HG03064 (cell line): ENCODE data around the gene CYFIP1.

Experiments used
- ATAC-seq: cut with Tn5 transposase; IDR thresholded peaks from one replicate; pipeline ENCODE4 v1.9.1; 2021; ENCODE audit warnings: low read depth; ENCODE audit not compliant: unreplicated experiment

The CYFIP1 gene

DNA sequence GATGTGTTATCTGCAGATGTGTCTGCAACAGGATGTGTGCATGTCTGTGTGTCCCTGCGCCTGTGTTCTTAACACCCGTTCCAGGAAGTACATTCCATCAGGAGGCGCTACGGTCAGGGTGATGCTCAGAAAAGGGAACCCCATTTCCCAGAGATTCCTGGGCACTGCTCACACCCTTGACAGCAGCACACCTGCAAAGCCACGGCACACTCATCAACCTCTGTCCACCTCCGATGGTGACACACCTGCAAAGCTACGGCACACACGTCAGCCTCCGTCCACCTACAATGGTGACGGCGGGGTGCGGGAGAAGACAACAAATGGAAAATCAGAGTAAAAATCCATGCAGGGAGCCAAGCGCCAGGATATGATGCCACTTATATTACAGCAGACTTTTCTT is 86.3 kb downstream of the CYFIP1 start:
- ATAC-seq: no peak

DNA sequence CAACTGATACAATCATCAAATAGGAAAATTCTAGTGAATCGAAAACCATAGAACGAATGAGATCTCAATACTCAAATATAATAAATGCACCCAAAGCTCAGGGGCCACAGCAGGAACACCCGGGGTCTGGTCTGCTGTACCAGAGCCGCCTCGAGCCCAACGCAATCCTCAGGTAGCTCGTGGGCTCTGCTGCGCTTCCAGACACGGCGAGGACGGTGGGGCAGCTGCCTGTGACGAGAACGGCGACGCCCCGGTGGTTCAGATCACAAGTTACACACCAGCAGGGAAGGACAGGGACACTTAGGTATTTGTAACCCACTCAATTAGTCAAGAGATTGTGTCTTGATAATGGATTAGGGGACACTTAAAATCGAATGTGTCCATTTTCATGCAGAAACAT is 87.1 kb downstream of the CYFIP1 start:
- no peak for ATAC-seq

DNA sequence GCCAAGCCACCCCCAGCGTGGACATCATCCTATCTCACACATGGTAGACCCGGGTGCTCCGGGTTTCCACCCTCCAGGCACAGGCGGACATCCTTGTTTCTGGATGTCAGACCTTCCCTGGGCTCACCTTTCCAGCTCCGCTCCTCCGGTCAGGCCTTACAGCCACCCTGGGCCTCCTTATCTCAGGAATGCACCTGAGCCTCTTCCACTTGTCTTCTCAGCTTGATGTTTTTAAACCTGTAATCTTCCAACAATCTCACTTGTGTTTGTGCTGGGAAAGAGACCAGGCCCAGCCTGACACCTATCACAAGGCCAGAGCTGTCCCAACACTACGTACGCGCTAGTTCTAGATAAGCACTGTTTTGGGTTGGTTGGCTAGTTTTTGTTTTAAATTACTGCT is 87.8 kb downstream of the CYFIP1 start:
- no peak for ATAC-seq

DNA sequence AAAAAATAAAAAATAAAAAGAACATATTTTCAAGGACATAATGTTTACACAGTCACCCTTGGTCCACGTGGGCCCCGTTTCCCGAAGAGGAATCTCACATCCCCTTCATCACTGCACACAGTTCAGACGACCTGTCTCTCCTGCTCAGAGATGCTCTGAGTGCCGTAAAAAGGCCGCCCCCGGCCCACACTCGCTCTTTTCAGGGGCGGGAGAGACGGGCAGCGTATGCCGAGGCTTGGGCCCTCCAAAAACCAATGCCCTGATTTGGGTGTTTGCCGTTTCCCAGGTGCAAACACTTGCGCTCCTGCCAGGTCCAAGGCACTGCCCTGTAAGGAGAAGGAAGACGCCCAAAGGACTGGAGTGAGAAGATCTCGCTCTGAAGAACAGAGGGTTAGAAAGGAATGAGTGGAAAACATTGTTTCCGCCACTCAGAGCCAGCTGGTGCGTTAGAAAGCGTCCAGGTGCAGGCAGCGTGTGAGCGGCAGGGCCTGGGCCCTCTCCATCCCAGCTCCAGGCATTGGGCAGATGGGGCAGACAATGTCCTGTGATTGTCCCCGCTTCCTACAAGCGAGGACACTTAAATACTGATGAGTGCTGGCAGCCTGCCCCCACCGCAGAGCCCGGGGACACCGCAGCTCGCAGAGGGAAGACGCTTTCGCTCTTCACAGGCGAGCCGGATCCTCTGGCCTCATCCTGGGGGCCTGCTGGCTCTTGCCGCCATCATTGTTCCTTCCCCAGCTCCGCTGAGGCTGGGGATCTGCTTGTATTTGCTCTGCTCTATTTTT is 88.5 kb downstream of the CYFIP1 start:
- ATAC-seq: no peak

DNA sequence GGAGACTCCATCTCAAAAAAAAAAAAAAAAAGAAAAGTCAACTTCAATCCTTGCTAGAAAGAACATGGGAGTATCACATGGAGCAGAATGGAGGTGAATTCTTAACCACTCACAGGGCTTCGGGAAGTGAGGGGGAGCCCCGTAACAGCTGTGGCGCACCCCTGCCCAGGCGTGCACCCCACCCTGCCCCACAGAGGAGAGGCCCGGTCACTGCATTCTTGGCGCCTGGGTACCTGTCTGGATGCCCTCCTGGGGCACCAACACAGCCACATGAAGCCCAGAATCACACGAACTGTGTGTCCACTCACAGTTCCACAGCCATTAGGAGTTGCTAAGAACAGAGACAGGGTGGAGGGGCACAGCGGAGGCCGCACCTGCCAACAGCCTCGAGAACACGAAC is 89.9 kb downstream of the CYFIP1 start:
- ATAC-seq: no peak

DNA sequence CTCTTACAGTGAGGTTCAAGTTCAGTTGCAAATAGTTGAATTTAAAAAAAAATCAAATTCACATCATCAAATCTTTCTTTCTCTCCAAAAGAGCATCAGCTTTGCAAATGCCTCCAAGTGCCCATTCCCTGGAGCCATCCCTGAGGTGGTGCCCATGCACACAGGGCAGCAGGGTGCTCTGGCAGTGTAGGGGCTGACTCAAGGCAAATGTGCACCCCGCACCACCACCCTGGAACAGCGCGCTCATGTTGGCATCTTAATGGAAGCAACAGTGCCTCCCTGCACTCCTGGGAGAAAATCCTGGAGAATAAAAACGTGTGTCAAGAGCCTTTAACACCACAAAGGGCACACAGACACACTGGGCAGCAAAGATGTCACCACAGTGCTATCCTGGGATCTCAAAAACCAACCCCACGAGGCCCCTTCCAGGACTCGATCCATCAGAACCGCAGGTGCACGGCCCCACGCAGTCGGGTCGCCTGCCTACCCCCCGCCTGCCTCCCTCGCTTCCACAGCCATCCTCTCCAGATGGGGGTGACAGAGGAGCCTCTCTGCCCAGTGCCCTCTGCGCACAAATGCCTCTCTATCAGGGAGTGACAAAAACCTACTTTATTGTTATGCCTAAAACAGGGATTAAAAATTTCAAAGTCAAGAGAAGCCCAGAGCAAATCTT is 90.9 kb downstream of the CYFIP1 start:
- ATAC-seq: no peak

DNA sequence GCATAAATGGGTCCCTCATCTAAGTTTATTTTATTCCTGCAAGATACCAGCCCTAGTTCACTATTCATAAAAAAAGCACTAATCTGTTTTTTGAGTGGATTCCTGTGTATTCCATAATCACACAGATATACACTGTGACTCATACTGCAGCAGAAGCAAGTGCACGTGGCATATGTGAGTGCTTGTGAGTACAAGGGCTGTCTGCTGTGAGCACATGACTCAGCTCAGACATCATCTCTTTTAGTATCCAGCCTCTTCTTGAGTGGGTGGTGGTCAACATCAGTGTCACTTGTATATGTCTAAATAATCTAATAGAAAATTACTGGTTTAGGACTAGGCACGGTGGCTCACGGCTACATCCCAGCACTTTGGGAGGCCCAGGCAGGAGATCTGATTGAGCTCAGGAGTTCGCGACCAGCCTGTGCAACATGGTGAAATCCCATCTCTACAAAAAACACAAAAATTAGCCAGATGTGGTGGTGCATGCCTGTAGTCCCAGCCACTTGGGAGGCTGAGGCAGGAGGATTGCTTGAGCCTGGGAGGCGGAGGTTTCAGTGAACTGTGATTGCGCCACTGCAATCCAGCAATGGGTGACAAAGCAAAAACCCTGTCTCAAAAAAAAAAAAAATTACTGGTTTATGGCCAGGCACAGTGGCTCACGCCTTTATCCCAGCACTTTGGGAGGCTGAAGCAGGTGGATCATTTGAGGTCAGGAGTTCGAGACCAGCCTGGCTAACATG is 91.9 kb downstream of the CYFIP1 start:
- ATAC-seq: no peak

DNA sequence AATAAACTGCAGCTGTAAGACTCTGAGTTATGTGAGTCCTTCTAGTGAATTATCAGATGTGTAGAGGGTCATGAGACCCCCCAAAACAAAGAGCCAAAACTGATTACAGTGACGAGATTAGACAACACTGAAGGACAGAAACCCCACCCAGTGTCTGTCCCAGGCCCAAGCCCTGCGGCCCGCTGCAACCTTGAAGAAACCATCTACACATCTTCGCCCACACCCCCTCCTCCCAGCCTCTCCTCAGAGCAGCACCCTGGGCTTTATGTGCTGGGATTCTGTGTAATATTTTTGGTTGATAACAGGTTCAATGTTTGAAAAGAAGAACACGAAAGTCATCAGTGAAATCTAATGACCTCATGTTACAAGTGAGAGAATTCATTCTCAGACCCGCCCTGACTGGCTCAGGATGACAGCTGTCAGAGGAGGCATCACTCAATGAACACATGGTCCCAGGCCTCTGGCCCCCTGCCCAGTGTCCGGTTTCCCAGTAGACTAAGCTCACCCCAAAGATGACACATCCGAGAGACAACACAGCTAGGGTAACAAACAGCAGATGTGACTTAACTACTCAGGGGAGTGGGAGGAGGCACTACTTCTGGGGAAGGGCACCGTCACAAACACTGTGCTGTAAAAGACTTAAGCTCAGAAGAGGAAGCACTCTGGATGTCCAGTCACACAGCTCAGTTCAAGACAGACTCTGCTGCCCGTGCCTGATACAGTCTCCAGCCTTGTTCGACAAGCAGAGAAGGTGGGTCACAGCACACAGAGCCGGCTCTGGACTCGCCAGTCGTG is 92.8 kb downstream of the CYFIP1 start:
- no peak for ATAC-seq

DNA sequence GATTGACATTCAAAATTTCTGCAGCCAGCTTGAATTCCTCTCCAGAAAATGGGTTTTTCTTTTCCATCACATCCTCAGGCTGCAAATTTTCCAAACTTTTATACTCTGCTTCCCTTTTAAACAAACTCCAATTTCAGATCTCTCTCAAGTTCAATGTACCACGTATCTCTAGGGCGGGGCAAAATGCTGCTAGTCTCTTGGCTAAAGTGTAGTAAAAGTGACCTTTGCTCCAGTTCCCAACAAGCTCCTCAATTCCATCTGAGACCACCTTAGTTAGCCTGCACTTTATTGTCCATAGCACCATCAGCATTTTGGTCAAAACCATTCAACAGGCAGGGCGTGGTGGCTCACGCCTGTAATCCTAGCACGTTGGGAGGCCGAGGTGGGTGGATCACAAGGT is 95.0 kb downstream of the CYFIP1 start:
- no peak for ATAC-seq

DNA sequence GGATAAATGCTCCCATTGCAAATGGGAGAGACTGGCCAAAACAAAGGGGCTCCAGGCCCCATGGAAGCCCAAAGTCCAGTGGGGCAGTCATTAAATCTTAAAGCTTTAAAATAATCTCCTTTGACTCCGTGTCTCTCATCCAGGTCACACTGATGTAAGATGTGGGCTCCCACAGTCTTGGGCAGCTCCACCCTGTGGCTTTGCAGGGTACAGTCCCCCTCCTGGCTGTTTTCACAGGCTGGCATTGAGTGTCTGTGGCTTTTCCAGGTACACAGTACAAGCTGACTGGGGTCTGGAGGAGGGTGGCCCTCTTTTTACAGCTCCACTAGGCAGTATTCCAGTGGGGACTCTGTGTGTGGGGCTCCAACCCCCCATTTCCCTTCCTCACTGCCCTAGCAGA is 95.8 kb downstream of the CYFIP1 start:
- no peak for ATAC-seq

DNA sequence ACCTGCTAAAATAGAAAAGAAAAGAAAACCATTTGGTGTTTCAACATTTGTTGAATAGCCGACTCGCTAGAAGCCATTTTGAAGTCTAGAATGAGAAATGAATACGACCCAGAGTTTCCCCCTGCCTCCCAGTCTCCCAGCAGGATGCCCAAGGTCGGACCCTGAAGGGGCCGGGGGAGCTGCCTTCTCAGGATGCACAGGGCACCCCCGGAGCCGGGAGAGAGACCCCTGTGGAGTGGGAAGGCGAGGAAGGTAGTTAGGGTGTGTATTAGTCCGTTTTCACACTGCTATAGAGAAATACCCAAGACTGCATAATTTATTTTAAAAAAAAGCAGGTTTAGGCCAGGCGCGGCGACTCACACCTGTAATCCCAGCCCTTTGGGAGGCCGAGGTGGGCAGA is 97.0 kb downstream of the CYFIP1 start:
- ATAC-seq: no peak

DNA sequence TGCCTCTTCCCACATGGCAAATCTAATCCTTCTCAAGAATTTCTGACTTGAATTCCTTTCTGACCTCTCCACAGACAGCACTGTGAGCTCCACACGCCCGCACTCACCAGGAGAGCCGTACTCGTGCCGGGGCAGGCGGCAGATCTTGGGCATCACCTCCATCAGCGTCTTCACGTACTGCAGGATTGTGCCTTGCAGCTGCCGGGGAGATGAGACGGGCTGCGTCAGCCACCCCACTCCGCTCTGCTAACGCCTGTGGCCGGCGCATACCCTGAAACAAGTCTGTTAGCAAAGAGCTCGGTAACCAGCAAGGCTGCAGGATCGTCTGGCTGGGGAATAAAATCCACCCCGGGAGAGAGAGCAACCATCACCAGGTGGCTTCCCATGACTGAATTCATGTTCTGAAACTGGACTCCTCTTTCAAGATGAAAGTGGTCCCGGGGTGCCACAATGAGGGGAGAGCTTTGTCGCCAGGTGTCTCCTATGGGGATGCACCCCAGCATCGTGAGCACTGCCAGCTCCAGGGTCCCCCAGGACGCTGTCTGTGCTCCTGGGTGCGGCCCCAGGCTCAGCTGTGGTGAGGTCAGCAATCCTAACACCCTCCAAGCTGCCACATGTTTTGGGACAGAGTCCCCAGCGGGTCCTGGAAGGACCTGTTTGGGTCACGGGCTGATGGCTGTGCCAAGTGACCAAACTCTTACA is 98.3 kb downstream of the CYFIP1 start:
- no peak for ATAC-seq

DNA sequence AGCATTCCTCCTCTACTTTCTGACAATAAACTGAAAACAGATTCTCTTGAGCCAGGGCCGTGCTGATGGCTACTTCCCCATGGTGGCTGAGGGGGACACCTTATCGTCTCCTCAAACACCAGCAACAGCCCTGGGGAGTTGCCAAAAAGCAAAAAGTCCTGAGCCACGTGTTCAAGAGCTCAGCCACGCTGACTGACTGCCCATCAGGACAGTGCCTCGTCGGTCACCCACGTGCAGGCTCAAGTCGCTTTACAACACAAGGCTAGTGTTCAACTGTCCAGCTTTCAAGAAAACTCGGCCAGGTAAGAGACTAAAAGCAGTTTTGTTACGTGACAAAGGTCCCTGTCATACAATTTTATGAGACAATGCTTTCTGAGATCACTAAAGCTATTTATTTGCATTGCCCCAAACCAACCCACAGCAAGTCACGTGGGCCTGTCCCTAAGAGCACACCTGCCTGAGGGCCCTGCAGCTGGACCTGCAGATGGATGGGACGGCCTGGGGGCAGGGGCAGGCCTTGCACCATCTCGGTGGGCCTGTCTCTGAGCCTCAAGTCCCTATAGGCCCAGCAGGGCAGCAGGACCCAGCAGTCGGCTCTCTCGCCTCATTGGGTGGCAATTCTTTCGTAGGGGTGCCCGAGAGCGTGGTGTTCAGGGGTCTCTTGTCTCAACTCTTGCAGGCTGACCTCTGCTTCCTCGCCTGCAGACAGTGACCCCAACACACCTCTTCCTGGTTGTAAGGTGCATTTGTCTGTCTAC is 99.0 kb downstream of the CYFIP1 start:
- no peak for ATAC-seq

DNA sequence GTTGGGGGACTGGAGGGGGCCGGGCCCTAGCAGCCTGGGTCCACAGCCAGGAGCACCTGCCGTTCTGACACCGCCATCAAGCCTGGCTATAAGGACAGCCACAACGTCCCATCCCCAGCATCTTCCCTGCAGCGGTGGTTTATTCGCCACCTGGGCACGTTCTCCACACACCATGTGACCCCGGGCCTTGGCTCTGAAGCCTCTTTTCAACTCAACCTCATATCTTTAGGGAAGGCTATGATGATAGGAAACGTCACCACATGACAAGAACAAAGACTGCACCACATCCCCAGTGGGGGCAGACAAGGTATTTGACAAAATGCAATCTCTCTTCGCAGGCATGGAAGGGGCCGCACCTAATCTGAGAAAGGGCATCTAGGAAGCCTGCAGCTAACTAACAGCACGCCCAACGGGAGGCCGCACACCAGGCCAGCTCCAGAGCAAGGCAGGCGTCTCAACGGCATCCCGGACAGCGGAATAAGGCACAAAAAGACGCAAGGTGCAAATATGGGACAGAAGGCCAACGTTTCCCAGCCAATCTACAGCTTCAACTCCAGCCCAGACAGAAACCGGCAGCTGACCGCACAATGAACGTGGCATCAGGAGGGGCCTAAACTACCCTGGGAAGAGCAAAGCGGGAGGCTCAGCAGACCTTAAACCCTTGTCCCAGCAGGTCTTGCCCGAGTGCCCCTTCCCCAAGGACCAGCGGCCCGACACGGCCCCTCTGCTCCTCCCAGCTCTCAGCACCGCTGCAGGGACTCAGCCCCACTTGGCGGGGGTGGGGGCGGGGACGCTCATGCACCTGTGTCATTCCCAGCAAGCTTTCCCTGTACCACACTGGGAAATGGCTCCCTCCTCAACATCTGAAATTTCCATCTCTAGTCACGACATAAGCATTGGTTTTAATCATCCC is 99.8 kb downstream of the CYFIP1 start:
- no peak for ATAC-seq

DNA sequence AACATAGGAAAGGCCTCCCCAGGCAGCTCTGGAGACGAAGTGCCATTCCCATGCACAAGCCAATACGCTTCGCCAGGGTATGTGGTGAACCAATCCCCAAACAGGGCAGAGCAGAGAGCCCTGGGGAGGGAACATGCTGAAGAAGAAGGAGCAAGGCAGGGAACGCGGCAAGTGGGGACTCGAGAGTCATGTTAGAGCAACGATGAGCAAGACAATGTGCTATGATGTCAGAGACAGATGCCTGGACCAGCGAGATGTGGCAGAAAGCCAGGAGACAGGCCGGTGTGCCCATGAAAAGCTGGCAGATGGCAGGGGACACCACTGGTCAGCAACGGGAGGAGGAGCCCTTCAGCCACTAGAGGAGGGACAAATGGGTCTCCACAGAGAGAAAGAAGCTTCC is 102.1 kb downstream of the CYFIP1 start:
- ATAC-seq: no peak

DNA sequence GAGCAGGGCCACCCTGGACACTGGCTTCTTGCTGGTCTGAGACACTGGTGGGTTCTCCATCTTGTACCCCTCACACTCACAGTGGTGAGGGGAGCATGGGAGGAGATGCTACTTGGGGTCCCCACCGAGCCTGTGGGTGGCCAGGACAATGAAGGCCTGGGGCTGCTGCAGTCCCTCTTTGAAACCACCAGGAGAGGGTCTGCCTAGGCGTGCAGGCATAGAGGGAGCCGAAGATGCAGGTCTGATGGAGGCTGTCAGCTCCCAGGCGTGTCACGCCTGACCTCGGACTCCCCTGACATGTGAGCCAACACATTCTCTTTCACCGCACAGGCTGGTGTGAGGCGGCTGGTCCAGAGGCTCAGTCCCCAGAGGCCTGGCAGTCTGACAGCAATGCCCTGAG is 102.6 kb downstream of the CYFIP1 start:
- no peak for ATAC-seq

DNA sequence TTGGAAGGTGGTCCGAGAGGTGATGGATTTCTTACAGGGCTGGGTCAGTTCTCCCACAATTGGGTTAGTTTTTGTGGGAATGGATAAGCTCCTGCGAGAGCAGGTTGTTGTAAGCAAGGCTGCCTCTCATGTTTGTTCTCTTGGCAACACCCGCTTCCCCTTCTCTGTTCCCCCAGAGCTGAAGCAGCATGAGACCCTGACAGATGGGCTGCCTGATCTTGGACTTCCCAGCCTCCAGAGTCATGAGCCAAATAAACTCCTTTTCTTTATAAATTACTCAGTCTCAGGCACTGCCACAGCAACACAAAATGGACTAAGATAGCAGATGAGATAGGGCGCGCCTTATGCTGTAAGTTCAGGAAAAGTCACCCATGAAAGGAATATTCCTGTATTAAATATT is 103.1 kb downstream of the CYFIP1 start:
- no peak for ATAC-seq

DNA sequence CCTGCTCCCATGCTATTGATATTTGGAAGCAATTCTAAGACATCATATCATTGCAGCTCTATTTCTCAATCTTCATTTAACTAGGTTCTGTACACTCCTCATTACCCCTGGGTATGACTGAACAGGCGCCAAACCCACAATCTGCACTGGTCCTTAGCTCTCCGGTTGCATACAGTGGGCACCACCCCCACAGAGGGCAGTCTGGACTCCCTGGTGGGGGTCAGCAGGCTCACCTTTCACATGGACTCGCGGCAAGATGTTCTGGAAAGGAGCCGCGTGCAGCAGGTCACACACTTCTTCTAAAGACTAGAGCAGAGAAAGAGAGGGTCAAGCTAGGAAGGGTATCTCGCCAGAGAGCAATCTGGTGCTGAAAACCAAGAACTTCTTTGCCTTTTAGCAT is 105.2 kb downstream of the CYFIP1 start:
- ATAC-seq: no peak

DNA sequence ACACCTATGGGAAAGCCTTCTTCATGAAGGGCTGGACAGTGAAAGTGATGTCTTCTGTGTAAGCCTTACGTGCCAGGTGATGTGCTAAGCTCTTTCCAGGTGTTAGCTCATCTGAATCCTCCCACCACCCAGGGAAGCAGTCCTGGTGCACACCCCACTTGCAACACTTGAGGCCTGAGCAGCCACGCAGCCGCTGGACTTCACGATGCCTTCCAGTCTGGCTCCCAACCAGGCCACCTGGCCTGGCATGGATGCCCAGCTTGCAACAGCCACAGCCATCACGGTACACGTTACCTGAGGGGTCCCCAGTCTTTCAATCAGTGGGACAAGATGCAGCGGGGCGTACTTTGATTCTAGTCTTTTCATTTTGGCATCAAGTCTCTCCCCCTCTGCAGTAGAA is 105.9 kb downstream of the CYFIP1 start:
- no peak for ATAC-seq
